ENCODE data around the gene SUMO3. TPM values are rescaled to one million over a fixed set of nuclear protein-coding genes. Genes with fewer than 3 reads are reported as not detected.

The SUMO3 gene
- total and polyA plus RNA-seq, 2 donors (not counting 1 experiment from before 2014, with no cell fraction given) = 96.3 to 190 TPM

- Histone ChIP-seq H3K27ac (ENCODE audit: insufficient read depth, low read length) (no peak overlapping the region), H3K9me3 (ENCODE audit: control insufficient read depth, insufficient read depth, low read depth, low read length) (no peaks in the 10 kb centered on the region), H3K79me2 (ENCODE audit: control insufficient read depth, insufficient read depth, low read length) (peaks cover 46% of the 10 kb centered on the region), H3K36me3 (ENCODE audit: control insufficient read depth, insufficient read depth, low read length) (no peaks in the 10 kb centered on the region), H3K4me1 (ENCODE audit: control insufficient read depth, extremely low read depth, insufficient read depth, low read length) (no peaks in the 10 kb centered on the region), H3K9ac (ENCODE audit: insufficient read depth, low read length) (no peak overlapping the region), H3K4me2 (ENCODE audit: extremely low read depth, insufficient read depth, low read length) (no peak overlapping the region), H2AFZ (ENCODE audit: low read length) (no peak overlapping the region), H3K27me3 (ENCODE audit: control insufficient read depth, insufficient read depth, low read length) (no peaks in the 10 kb centered on the region), H3K4me3 (replicated peaks in 1 of 4; ENCODE audit: control extremely low read depth in 1 of 4, insufficient read depth in 1 of 4, low read depth in 3 of 4, low read length in 4 of 4) (no peak overlapping the region), H4K20me1 (ENCODE audit: control insufficient read depth, extremely low read depth, insufficient read depth, low read length) (no peaks in the 10 kb centered on the region)
- TF ChIP-seq EZH2 (IDR thresholded peaks at IDR 0.05; ENCODE audit: low read length, missing control alignments) (no peak), CTCF (conservative IDR thresholded peaks at IDR 0.05 in 1 of 2, IDR thresholded peaks at IDR 0.05 in 1 of 2; ENCODE audit: low read depth in 1 of 2, low read length in 2 of 2) (peak; percentile 70 to 74)
- peak; percentile 49 to 65 for DNase-seq (ENCODE audit: low read depth in 2 of 2)
These were observed 24.9 kb downstream of the SUMO3 start for GRCh38 chr21:44792702-44793591.

GRCh38 chr21:44791993-44792392 lies 25.9 kb downstream of the SUMO3 start:
- no peaks in the 10 kb centered on the region for H3K9me3 ChIP-seq (ENCODE audit: control insufficient read depth, insufficient read depth, low read depth, low read length)
- H3K27me3 ChIP-seq (ENCODE audit: control insufficient read depth, insufficient read depth, low read length) = no peaks in the 10 kb centered on the region
- no peak overlapping the region for H3K27ac ChIP-seq (ENCODE audit: insufficient read depth, low read length)
- H3K4me3 ChIP-seq (replicated peaks in 1 of 4; ENCODE audit: control extremely low read depth in 1 of 4, insufficient read depth in 1 of 4, low read depth in 3 of 4, low read length in 4 of 4) = no peak overlapping the region
- no peak overlapping the region for H3K4me2 ChIP-seq (ENCODE audit: extremely low read depth, insufficient read depth, low read length)
- DNase-seq (ENCODE audit: low read depth in 2 of 2) = no peak
- no peaks in the 10 kb centered on the region for H3K36me3 ChIP-seq (ENCODE audit: control insufficient read depth, insufficient read depth, low read length)
- no peak overlapping the region for H3K9ac ChIP-seq (ENCODE audit: insufficient read depth, low read length)
- no peak overlapping the region for H2AFZ ChIP-seq (ENCODE audit: low read length)
- no peaks in the 10 kb centered on the region for H4K20me1 ChIP-seq (ENCODE audit: control insufficient read depth, extremely low read depth, insufficient read depth, low read length)
- H3K79me2 ChIP-seq (ENCODE audit: control insufficient read depth, insufficient read depth, low read length) = peaks cover 43% of the 10 kb centered on the region
- TF ChIP-seq EZH2 (IDR thresholded peaks at IDR 0.05; ENCODE audit: low read length, missing control alignments) = no peak
- TF ChIP-seq CTCF (conservative IDR thresholded peaks at IDR 0.05 in 1 of 2, IDR thresholded peaks at IDR 0.05 in 1 of 2; ENCODE audit: low read depth in 1 of 2, low read length in 2 of 2) = no peak
- H3K4me1 ChIP-seq (ENCODE audit: control insufficient read depth, extremely low read depth, insufficient read depth, low read length) = no peaks in the 10 kb centered on the region

- Histone ChIP-seq H3K4me2 (ENCODE audit: extremely low read depth, insufficient read depth, low read length) (no peak overlapping the region), H3K79me2 (ENCODE audit: control insufficient read depth, insufficient read depth, low read length) (peaks cover 40% of the 10 kb centered on the region), H2AFZ (ENCODE audit: low read length) (no peak overlapping the region), H3K27me3 (ENCODE audit: control insufficient read depth, insufficient read depth, low read length) (no peaks in the 10 kb centered on the region), H3K9ac (ENCODE audit: insufficient read depth, low read length) (no peak overlapping the region), H3K4me3 (replicated peaks in 1 of 4; ENCODE audit: control extremely low read depth in 1 of 4, insufficient read depth in 1 of 4, low read depth in 3 of 4, low read length in 4 of 4) (no peak overlapping the region), H3K9me3 (ENCODE audit: control insufficient read depth, insufficient read depth, low read depth, low read length) (no peaks in the 10 kb centered on the region), H3K36me3 (ENCODE audit: control insufficient read depth, insufficient read depth, low read length) (no peaks in the 10 kb centered on the region), H3K27ac (ENCODE audit: insufficient read depth, low read length) (no peak overlapping the region), H4K20me1 (ENCODE audit: control insufficient read depth, extremely low read depth, insufficient read depth, low read length) (no peaks in the 10 kb centered on the region), H3K4me1 (ENCODE audit: control insufficient read depth, extremely low read depth, insufficient read depth, low read length) (no peaks in the 10 kb centered on the region)
- TF ChIP-seq EZH2 (IDR thresholded peaks at IDR 0.05; ENCODE audit: low read length, missing control alignments) (no peak), CTCF (conservative IDR thresholded peaks at IDR 0.05 in 1 of 2, IDR thresholded peaks at IDR 0.05 in 1 of 2; ENCODE audit: low read depth in 1 of 2, low read length in 2 of 2) (no peak)
- no peak for DNase-seq (ENCODE audit: low read depth in 2 of 2)
These were observed 26.6 kb downstream of the SUMO3 start for GRCh38 chr21:44791246-44791645.

Data from fibroblast of lung (primary cell).